GM18517 (cell line): ENCODE data around the gene KIF13A.
"Not testable (repeated sequence)": the region's sequence is repeated elsewhere in the genome, so short reads cannot be mapped to it uniquely, and the experiment has no call there.

Experiments used
- ATAC-seq: cut with Tn5 transposase; IDR thresholded peaks from one replicate; pipeline ENCODE4 v1.9.1; 2021; ENCODE audit warnings: mild to moderate bottlenecking, moderate library complexity; ENCODE audit not compliant: unreplicated experiment

Gene KIF13A

GRCh38 chr6:17877196-17877894 lies 110.1 kb downstream of the KIF13A start:
- ATAC-seq: no peak

GRCh38 chr6:17874753-17875152 lies 112.7 kb downstream of the KIF13A start:
- no peak for ATAC-seq

- ATAC-seq: no peak
These were observed 114.5 kb downstream of the KIF13A start for GRCh38 chr6:17872908-17873307.

GRCh38 chr6:17871836-17872235 lies 115.6 kb downstream of the KIF13A start:
- ATAC-seq: no peak

GRCh38 chr6:17871189-17871519 lies 116.3 kb downstream of the KIF13A start:
- ATAC-seq: no peak

- no peak for ATAC-seq
These were observed 116.9 kb downstream of the KIF13A start for GRCh38 chr6:17870300-17871188.

GRCh38 chr6:17869753-17870050 lies 117.7 kb downstream of the KIF13A start:
- no peak for ATAC-seq

GRCh38 chr6:17869010-17869752 lies 118.3 kb downstream of the KIF13A start:
- no peak for ATAC-seq

GRCh38 chr6:17867880-17868279 lies 119.6 kb downstream of the KIF13A start:
- no peak for ATAC-seq

- no peak for ATAC-seq
These were observed 120.5 kb downstream of the KIF13A start for GRCh38 chr6:17866876-17867444.

GRCh38 chr6:17865798-17866725 lies 121.4 kb downstream of the KIF13A start:
- ATAC-seq: no peak

GRCh38 chr6:17865243-17865642 lies 122.2 kb downstream of the KIF13A start:
- no peak for ATAC-seq

- ATAC-seq: no peak
These were observed 123.3 kb downstream of the KIF13A start for GRCh38 chr6:17863901-17864754.

GRCh38 chr6:17861361-17861760 lies 126.1 kb downstream of the KIF13A start:
- ATAC-seq: no peak

- ATAC-seq: no peak
These were observed 127.6 kb downstream of the KIF13A start for GRCh38 chr6:17859846-17860245.

- ATAC-seq: no peak
These were observed 128.9 kb downstream of the KIF13A start for GRCh38 chr6:17858584-17858983.

- ATAC-seq: not testable (repeated sequence)
These were observed 130.2 kb downstream of the KIF13A start for GRCh38 chr6:17857188-17857587.

- ATAC-seq: no peak
These were observed 131.1 kb downstream of the KIF13A start for GRCh38 chr6:17856306-17856705.

GRCh38 chr6:17855381-17855780 lies 132.1 kb downstream of the KIF13A start:
- ATAC-seq: no peak
